Measurements from ENCODE around the gene MRPL10.
A peak's percentile ranks its signal among the peaks of the same experiment; 100 is the strongest.

The MRPL10 gene

DNA sequence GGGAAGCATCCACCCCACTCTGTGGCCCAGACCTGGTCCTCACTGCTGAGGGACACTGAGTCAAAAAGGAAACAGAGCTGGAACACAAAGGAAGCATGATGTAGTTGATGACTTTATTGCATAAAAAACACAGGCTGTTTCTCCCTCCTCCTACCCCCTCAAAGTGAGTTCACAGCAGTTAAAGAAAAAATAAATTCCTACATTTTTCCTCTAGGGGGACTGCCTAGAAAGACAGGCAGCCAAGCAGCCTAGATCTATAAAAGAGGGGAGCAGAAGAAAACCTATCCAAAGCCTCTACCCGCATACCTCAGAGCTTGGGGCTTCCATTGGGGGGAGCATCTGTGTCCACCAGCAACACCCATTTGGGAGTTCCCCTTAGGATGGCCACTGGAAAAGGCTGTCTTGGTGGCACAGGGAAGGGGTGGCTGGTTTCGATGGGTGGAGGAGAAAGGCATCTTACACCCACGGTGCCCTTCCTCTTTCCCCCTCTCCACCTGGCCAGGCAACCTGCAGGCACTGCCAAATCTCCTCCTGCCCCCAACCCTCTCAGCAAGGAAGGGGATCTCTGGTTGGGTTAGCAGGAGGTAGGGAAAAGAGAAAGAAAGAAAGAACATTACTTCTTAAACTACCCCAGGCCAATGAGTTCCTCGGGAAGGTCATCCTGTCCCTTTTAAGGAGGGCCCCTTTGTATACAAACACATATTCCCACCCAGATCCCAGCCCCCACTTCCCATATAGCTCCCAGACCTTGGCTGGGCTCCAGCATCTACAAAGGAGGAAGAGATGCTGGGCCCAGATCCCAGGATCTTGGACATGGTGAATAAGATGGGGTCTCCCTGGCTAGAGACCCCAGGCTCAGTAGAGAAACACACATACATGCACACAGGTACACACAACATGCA lies 13.7 kb upstream of the MRPL10 start:
- TF ChIP-seq, protein P1, sequence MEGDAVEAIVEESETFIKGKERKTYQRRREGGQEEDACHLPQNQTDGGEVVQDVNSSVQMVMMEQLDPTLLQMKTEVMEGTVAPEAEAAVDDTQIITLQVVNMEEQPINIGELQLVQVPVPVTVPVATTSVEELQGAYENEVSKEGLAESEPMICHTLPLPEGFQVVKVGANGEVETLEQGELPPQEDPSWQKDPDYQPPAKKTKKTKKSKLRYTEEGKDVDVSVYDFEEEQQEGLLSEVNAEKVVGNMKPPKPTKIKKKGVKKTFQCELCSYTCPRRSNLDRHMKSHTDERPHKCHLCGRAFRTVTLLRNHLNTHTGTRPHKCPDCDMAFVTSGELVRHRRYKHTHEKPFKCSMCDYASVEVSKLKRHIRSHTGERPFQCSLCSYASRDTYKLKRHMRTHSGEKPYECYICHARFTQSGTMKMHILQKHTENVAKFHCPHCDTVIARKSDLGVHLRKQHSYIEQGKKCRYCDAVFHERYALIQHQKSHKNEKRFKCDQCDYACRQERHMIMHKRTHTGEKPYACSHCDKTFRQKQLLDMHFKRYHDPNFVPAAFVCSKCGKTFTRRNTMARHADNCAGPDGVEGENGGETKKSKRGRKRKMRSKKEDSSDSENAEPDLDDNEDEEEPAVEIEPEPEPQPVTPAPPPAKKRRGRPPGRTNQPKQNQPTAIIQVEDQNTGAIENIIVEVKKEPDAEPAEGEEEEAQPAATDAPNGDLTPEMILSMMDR (IDR thresholded peaks at IDR 0.05; ENCODE audit: low read depth, low read length, missing control alignments), result peak; percentile 37

DNA sequence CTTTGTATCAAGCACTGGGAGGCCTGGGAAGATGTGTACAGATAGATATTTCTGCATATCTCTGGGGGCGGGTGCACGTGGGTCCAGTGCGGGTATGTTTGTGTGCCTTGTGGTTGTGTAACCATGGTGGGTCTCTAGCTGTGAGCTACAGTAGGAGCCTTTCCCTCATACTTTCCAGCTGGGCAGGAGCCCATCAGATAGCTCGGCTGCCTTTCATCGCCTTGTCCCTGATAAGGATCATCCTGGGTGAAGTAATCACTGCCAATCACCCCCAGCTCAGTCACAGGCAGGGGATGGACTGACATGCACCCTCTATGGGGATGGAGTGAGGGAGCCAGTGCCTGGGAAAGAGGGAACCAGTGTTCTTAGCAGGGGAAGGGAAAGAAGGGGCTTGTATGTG lies 12.9 kb upstream of the MRPL10 start:
- no peak for DNase-seq (ENCODE audit: low read depth)
- TF ChIP-seq, protein P1 (IDR thresholded peaks at IDR 0.05; ENCODE audit: low read depth, low read length, missing control alignments), result no peak
- no peak overlapping the region for H3K4me3 ChIP-seq (ENCODE audit: low read depth, low read length)

More for the DNA sequence above, 13.7 kb upstream of the MRPL10 start:
- H3K4me3 ChIP-seq (ENCODE audit: low read depth, low read length), result no peak overlapping the region
- DNase-seq (ENCODE audit: low read depth), result no peak

DNA sequence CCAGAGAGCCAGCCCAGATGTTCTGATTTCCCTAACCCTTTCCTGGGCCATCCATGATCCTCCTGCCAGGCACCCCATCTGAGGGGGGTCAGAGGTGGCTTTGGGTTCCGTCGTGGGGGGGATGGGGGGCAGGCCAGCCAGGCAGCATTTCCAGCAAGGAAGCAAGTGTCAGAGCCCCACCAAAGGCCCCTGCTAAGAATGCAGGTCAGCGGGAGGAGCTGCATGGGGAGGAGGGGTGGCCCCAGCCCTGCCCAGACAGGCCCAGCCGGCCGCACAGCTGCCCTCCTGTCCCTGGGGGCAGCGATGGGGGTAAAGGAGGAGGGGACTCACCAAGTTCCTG lies 12.0 kb upstream of the MRPL10 start:
- no peak for DNase-seq (ENCODE audit: low read depth)
- TF ChIP-seq, protein P1 (IDR thresholded peaks at IDR 0.05; ENCODE audit: low read depth, low read length, missing control alignments), result no peak

DNA sequence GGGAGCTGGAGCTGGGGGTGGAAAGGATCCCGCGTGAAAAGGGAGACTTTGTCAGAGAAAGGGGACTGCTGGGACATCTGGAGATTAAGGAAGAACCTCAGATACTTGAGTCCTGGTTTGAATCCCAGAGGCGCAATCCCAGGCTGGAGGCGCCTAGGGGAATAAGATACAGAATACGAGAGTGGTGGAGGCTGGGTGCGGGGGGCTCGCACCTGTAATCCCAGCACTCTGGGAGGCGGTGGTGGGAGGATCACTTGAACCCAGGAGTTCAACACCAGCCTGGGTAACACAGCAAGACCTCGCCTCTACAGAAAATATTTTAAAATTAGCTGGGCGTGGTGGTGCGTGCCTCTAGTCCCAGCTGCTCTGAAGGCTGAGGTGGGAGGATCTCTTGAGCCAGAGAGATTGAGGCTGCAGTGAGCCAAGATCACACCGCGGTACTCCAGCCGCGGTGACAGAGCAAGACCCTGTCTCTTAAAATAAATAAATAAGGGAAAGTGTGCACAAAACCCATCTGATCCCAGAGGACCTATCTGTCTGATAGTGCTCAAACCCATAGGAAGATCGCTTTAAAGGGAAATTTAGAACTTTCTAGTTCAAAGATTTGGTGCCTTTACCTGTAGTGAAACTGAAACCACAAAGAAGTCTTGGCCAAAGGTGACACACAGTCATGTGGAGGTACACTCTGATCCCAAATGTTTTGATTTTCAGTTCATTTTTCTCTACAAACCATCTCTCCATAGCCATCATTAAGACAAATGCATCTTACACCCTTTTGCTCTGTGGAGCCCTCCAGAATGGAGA lies 10.3 kb upstream of the MRPL10 start:
- H3K4me3 ChIP-seq (ENCODE audit: low read depth, low read length), result no peak overlapping the region
- no peak for DNase-seq (ENCODE audit: low read depth)
- TF ChIP-seq, protein P1 (IDR thresholded peaks at IDR 0.05; ENCODE audit: low read depth, low read length, missing control alignments), result no peak

More for the DNA sequence above, 12.0 kb upstream of the MRPL10 start:
- no peak overlapping the region for H3K4me3 ChIP-seq (ENCODE audit: low read depth, low read length)

DNA sequence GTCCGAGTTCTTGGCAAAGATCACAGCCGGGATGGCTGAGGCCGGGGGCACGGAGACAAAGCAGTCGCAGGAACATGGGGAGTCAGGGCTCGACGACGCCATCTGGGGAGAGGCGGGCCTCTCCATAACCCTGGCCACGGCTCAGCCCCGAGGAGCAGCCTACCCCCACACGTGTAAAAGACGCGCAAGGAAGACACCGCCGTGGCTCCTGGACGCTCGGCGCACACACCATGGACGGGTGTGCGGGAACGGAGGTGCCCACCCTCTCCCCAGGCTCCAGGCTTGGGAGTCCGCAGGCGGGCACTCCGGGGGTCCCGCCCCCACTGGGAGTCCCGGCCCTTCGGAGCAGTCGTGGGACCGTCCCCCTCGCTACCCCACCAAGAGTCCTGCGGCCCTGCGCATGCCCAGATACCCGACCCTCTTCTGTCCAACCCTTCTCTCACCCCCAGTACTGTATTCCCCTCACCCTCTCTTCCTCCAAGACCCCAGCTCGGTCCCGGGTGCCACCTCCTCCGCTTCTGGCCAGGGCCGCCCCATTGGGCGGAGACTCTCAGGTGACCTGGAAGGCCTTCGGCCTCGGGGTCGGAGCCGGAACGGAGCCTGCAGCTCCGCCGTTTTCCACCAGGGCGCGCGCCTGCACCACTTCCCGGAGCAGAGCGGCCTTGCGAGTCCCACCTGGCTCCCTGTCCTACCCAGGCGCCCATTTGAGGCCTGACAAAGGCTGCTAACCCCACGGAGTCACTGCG lies 9.6 kb upstream of the MRPL10 start, which contains the start of gene SCRN2:
SCRN2 (minus strand) TSS at position 532 of the 746 bp plus-strand sequence; CDS start at position 102, 430 bp downstream.
- peak within 1 kb of the TSS; percentile 88 for H3K4me3 ChIP-seq (ENCODE audit: low read depth, low read length)
- DNase-seq (ENCODE audit: low read depth), result peak; percentile 64
- TF ChIP-seq, protein P1 (IDR thresholded peaks at IDR 0.05; ENCODE audit: low read depth, low read length, missing control alignments), result peak; percentile 95

DNA sequence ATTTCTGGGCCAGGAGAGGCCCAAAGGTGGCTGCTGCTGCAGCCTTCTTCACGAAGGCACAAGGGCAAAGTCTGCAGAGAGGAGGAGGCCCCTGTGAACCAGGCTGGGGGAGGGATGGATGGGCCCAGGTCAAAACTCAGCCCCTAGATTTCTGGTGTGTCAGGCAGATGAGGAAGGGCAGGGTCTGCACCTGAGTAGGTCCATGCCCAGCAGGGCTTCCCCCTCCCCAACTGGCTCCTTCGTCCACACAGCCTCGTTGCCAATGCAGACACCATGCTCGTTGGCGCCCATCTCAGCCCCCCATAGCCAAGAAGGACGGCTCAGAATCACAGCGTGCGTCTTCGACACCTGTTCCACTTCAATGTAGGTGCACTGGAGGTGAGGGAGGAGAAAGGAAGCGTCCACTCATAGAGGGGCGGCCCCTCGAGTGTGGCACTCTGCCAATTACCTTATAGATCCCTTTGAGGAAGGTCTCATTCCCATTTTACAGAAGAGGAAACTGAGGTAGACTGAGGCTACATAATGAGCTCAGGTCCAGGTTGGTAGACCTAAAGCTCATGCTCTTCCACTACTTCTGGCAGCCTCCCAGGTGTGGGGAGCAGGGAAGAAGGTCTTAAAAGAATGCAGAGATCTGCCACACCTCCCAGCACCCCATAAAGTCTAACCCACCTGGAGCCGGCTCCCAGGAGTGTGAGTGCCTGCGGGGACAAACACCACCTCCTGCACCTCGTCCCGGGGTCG lies 8.8 kb upstream of the MRPL10 start:
- TF ChIP-seq, protein P1 (IDR thresholded peaks at IDR 0.05; ENCODE audit: low read depth, low read length, missing control alignments), result no peak
- DNase-seq (ENCODE audit: low read depth), result no peak
- H3K4me3 ChIP-seq (ENCODE audit: low read depth, low read length), result peak overlapping the region; percentile 88

Data from GM12864 (cell line).